GM19023 (cell line): Measurements from ENCODE around the gene CIRBP.
"Not testable (repeated sequence)": the region's sequence is repeated elsewhere in the genome, so short reads cannot be mapped to it uniquely, and the experiment has no call there.

Experiments used
- ATAC-seq: cut with Tn5 transposase; IDR thresholded peaks from one replicate; pipeline ENCODE4 v1.9.1; 2021; ENCODE audit warnings: mild to moderate bottlenecking, moderate library complexity; ENCODE audit not compliant: unreplicated experiment

CIRBP gene

GRCh38 chr19:1307755-1308303 is 38.7 kb downstream of the CIRBP start:
- ATAC-seq = no peak

DNA sequence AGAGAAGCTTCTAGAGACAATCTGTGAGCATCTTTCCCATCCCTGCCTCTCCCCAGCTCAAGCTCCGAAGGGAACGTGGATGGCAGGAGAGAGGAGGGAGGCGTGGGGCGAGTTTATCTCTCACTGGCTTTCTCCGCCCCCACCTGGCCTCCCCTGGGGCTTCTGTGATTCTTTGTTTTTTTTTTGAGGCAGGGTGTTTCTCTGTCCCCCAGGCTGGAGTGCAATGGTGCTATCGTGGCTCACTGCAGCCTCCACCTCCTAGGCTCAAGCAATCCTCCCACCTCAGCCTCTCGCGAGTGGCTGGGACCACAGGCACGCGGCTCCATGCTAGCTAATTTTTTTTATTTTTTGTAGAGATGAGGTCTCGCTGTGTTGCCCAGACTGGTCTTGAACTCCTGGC is 39.6 kb downstream of the CIRBP start:
- ATAC-seq = no peak

DNA sequence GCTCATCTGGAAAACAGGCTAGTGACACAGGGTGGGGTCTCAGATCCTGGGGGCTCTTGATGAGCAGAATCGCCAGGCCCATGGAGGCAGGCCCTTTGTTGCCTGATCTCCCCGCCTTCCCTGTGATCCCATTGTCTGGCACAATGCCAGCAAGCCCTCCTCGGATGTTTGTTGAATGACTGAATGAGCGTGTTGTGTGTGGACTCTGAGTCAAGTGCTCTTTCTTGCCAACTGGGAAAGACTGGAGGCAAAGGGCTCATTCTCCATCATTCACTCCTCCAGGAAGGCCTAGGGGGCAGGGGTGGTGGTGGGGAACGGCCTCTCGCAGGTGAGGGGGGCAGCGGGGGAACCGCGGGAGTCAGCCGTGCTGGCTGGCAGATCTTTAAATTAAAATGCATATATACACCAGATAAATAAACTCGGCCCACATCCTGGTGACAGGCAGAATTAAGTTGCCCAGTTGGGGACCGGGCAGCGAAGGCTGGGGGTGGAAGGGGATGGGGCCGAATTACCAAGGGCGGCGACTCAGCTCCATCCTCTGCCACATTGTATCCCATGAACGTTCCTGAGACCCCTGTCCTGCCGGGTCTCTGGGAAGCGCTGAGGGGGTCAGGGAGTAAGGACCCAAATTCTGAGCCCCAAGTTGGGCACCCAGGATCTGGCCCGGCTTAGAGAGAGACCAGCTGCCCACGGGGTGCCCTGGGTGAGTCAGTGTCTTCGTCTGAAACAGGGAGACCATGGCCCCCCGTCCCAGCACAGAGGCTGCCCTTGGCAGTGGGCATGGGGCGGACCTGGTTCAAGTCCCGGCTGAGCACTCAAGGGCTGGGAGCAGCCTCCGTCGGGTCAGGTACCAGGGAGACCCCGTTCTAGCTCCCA is 41.1 kb downstream of the CIRBP start:
- no peak for ATAC-seq

- ATAC-seq = no peak
These were observed 41.7 kb downstream of the CIRBP start for GRCh38 chr19:1310853-1311180.

GRCh38 chr19:1311543-1312091 is 42.5 kb downstream of the CIRBP start:
- no peak for ATAC-seq

DNA sequence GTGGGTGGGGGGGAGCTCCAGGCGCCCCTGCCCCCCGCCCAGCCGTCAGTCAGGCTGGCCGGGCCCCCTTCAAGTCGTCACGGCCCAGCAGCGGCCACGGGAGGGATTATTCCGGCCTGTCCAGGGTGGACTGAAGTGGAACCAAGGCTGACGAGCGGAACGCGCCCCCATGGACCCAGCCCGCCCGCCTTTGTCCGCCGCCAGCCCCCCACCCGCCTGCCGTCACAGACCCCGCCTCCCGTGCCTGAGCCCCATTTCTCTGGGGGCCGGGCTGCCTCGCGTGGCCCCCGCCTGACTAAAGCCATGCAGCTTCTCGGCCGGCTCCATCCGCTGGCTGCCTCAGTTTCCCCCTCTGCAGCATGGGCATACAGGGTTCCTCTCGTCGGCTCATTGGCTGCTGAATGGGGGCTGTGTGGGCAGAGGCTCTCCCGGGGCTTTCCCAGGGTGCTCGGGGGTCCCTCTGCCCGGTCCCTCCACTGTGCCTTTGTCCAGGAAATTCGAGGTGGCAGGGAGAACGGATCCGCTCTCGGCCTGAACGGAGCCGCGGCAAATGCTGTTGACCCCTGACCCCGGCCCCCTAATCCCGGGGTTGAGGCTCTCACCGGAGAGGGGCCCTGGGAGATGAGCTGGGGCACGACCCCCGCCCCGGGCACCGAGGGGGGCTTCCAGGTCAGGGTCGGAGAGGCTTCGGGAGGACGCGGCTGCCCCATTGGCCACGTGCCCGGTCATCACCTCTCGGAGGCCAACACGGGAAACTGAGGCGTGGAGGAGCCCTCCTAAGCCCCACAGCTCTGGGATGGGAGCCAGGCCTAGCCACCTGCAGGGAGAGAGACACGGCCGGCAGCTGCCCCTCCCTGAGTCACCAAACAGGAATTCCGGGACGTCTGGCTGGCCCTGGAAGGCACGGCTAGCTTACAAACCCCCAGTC is 43.9 kb downstream of the CIRBP start:
- ATAC-seq = no peak

DNA sequence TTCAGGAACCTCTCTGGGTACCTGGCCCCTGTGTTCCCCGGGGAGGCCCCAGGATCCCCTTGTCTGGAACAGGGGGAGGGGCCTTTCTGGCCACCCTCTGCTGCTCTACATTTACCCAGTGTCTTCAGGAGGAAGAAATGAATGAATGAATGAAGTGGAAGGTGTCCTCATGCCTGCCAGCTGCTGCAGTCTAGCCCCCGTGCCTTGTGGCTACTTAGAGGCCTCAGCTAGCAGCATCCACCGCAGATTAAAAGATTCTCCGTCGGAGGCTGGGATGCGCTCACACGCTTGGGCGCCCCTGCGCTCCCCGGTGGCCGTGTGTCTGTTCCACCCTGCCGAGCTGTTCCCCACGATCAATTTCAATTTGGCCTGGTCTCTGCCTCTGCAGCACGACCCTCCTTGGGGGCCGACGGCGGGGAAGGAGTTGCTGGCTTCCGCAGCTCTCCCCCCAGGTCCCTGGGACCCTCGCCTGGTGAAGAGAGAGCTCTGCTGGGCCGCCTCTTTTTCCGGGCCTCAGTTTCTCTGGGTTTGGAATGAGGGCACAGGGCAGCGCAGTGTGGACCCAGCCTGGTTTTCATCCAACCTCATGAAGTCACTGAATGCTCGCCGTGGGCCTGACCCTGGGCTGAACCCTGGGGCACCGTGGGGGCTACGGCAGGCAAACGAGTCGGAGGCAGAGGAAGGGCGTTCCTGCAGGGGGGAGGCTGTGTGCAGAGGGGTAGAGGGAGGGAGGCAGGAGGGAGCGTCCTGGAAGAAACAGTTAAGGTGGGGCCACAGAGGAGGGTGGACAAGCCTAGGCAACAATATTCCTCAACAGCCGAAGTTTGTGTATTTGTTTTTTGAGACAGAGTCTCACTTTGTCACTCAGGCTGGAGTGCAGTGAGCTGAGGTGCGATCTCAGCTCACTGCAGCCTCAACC is 44.8 kb downstream of the CIRBP start:
- no peak for ATAC-seq

DNA sequence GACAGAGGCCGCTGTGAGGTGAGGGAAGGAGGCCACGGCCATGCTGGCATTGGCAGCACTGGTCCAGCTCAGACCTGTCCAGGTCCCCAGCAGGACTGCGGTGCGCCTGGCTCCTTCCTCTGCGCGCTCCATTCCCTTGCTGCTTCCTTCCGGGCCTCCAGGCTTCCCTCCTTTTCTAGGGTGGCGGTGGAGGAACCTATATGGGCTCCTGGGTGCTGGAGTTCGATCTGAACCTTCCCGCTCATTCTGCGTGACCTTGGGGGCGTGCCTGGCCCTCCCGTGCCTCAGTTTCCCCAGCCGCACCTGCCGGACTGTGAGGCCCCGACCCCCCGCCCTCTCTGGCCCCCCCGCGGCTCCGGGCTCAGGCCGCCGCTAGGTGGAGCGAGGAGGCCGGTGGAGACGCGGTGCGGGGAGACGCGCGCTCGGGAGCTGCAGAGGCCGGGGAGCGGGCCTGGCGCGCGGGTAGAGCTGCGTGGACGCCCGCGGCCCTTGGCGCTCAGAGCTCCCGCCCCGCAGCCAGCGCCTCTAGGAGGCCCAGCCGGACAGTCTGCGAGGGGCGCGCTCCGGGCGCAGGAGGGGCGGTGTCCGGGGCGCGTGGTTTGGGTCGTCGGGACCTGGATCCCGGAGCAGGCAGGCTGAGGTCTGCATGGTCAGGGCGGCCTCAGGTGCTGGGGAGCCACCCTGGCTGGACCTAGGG is 46.5 kb downstream of the CIRBP start:
- no peak for ATAC-seq

GRCh38 chr19:1316466-1316865 is 47.3 kb downstream of the CIRBP start:
- ATAC-seq = no peak

- ATAC-seq = no peak
These were observed 48.3 kb downstream of the CIRBP start for GRCh38 chr19:1317274-1318003.

DNA sequence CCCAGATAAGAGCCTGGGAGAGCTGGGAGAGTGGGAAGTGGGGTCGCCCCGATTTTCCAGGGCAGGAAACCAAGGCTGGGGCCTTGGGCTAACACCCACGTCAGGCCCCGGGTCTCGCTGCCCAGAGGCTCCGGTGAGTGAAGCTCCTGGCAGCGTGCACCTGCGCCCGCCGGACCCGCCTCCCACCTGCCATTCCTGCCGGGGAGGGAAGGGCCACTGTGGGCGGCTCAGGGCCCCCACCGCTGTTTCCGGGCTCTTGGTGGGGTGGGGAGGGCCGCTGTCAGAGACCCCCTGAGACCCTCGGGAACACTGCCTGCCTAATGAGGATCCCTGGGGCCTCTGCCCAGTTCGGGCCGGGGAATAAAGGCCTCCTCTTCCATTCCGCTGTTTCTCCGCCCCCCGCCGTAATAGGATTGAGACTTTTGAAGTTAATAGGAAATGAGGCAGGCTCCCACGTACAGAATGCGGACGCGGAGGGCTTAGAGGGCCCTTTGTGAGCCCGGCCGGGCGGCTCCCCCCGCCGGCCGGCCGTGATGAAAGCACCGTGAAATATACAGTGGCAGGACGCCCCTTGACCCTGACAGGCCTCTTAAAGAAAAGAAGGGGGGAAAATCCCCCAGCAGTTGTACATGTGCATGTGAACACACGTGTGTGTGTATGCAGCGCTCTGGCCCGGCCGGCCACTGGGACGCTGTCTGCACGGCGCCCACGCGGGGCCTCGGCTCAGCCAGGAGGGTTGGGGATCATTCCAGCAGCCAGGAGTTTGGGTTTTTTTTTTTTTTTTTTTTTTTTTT is 49.7 kb downstream of the CIRBP start:
- ATAC-seq = no peak

- ATAC-seq = not testable (repeated sequence)
These were observed 51.1 kb downstream of the CIRBP start for GRCh38 chr19:1320282-1320650.

- ATAC-seq = no peak
These were observed 52.4 kb downstream of the CIRBP start for GRCh38 chr19:1321539-1321938.

GRCh38 chr19:1322198-1322981 is 53.3 kb downstream of the CIRBP start:
- no peak for ATAC-seq

DNA sequence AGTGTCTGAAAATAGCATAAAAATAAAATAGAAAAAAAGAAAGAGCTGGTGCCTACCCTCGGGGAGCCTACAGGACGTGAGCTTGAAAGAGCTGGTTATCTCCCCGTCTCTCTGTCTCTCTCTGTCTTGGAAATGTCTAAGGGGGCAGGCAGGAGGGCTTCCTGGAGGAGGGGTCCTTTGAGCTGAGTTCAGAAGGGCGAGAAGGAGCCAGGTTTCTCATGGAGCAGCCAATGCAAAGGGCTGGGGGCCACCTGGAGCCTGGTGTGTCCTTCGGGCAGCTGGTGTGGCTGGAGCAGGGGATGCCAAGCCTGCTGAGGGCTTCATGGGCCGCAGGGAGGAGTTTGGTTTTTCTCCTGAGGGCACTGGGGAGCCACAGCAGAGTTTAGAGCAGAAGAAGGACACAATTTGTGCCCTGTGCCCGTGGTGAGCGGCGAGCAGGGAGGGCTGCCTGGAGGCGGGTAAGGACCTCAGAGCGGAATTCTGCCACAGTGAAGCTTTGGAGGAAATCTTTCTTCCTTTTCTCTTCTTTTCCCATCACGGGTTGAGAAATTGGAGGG is 55.2 kb downstream of the CIRBP start:
- no peak for ATAC-seq
